K562 (cell line): ENCODE measurements around the gene KCNC3.

Source experiments
- KLF13 ChIP-seq: fragments of 450-650 bp; IDR thresholded peaks from 2 replicates; pipeline ENCODE4 v1.6.1; 2016; ENCODE audit warnings: missing genetic modification characterization, low read depth, mild to moderate bottlenecking, missing compliant biosample characterization, moderate library complexity, borderline replicate concordance
- NR2C2 ChIP-seq, 2 experiments: fragments of 200-800 bp in 1 of 2; sonication (Bioruptor generic) in 1 of 2; sonication (generic) in 1 of 2; formaldehyde crosslinking in 1 of 2; IDR thresholded peaks; 2 replicates each; pipeline versions ENCODE4 v1.6.1 to v1.8.0; 2016 to 2022; ENCODE audit warnings: mild to moderate bottlenecking in 1 of 2, missing compliant biosample characterization in 1 of 2, missing genetic modification characterization in 1 of 2, missing genetic modification reagents in 1 of 2
- POLR2A ChIP-seq: fragments of 450-650 bp; conservative IDR thresholded peaks from 2 replicates; pipeline ENCODE4 v1.6.1; 2016

GRCh38 chr19:50273821-50274220, 55.4 kb downstream of the KCNC3 start:
- TF ChIP-seq KLF13 (tag) (no peak), POLR2A (no peak), NR2C2 (CRISPR knock-in tag; IDR thresholded peaks at IDR 0.05) (no peak), NR2C2 (tag; IDR thresholded peaks at IDR 0.05) (no peak)
